Endothelial cell of umbilical vein (primary cell): ENCODE data around the gene KCNH4. TPM values are rescaled to one million over a fixed set of nuclear protein-coding genes. Genes with fewer than 3 reads are reported as not detected.

Experiments
- BruUV-seq: library from RNA; stranded (reverse); fragments of 400-500 nt; replicated peaks from 2 replicates; lab custom pipeline; 2021; lab: Mats Ljungman, UMichigan
- CTCF ChIA-PET: fragments of 300-600, 350-600 bp; sonication (Branson Sonifier 250); formaldehyde crosslinking; loops from one replicate; lab custom pipeline; 2021; ENCODE audit warnings: antibody characterized with exemption, inconsistent platforms; lab: Charles Lee
- POLR2A ChIA-PET: fragments of 300-600, 350-600 bp; sonication (Branson Sonifier 250); formaldehyde crosslinking; loops from one replicate; lab custom pipeline; 2021; ENCODE audit warnings: antibody characterized with exemption, inconsistent platforms; lab: Charles Lee
- DNase-seq: peaks from one replicate; pipeline ENCODE4 v3.0.0-alpha.2; 2011; ENCODE audit warnings: low read depth, low spot score
- FAIRE-seq: peaks from 2 replicates; lab custom pipeline; 2011; peaks lifted over from hg19 to GRCh38; lab: Jason Lieb, UNC
- H2AFZ ChIP-seq: 2 replicates; pipeline ENCODE4 v1.6.0; 2012; ENCODE audit warnings: low read depth, low read length, control low read depth, inconsistent platforms
- H3K27ac ChIP-seq: 2 replicates; pipeline ENCODE4 v1.5.1; 2011; ENCODE audit warnings: low read depth, mild to moderate bottlenecking, control low read depth, low read length, moderate library complexity; ENCODE audit not compliant: insufficient read depth
- H3K27me3 ChIP-seq, 2 experiments: 2 replicates each; pipeline versions ENCODE4 v1.6.0 to v1.6.1; 2011; ENCODE audit warnings: low read length in 2 of 2, mixed read lengths in 1 of 2; ENCODE audit not compliant: control insufficient read depth in 2 of 2, insufficient read depth in 2 of 2
- H3K36me3 ChIP-seq, 2 experiments: 2 replicates in 1 of 2; 3 replicates in 1 of 2; pipeline ENCODE4 v1.5.1; 2011; ENCODE audit warnings: low read length in 2 of 2, mild to moderate bottlenecking in 1 of 2, moderate library complexity in 1 of 2; ENCODE audit not compliant: control insufficient read depth in 2 of 2, insufficient read depth in 2 of 2; ENCODE audit errors: extremely low read depth in 1 of 2
- H3K4me1 ChIP-seq: 3 replicates; pipeline ENCODE4 v1.5.1; 2011; ENCODE audit warnings: mild to moderate bottlenecking, low read length; ENCODE audit not compliant: control insufficient read depth, insufficient read depth; ENCODE audit errors: extremely low read depth
- H3K4me2 ChIP-seq: 2 replicates; pipeline ENCODE4 v1.6.1; 2011; ENCODE audit warnings: low read length, control low read depth, mixed read lengths; ENCODE audit not compliant: insufficient read depth
- H3K4me3 ChIP-seq, 3 experiments: fragments of 200-600 bp in 1 of 3; sonication (generic), shearing (Covaris generic) in 1 of 3; replicated peaks in 1 of 3; 2 replicates each; pipeline ENCODE4 v1.5.1; 2011 to 2016; ENCODE audit warnings: control low read depth in 3 of 3, low read length in 3 of 3, mild to moderate bottlenecking in 2 of 3, inconsistent platforms in 1 of 3, low read depth in 1 of 3, moderate library complexity in 1 of 3; ENCODE audit not compliant: insufficient read depth in 1 of 3
- H3K79me2 ChIP-seq: 2 replicates; pipeline ENCODE4 v1.6.0; 2012; ENCODE audit warnings: low read length, inconsistent platforms; ENCODE audit not compliant: control insufficient read depth, insufficient read depth
- H3K9ac ChIP-seq: replicated peaks from 2 replicates; pipeline ENCODE3; 2011; ENCODE audit warnings: low read length, control low read depth; ENCODE audit not compliant: insufficient read depth; ENCODE audit errors: extremely low read depth
- H3K9me1 ChIP-seq: replicated peaks from 3 replicates; pipeline ENCODE4 v1.6.0; 2011; ENCODE audit warnings: mild to moderate bottlenecking, low read length; ENCODE audit not compliant: control insufficient read depth, insufficient read depth; ENCODE audit errors: extremely low read depth
- H3K9me3 ChIP-seq: replicated peaks from 2 replicates; pipeline ENCODE4 v1.5.1; 2012; ENCODE audit warnings: low read length, inconsistent platforms; ENCODE audit not compliant: control insufficient read depth, insufficient read depth
- H4K20me1 ChIP-seq: replicated peaks from 2 replicates; pipeline ENCODE3; 2011; ENCODE audit warnings: mild to moderate bottlenecking, low read length; ENCODE audit not compliant: control insufficient read depth, insufficient read depth; ENCODE audit errors: extremely low read depth
- EZH2 ChIP-seq: IDR thresholded peaks from 2 replicates; pipeline ENCODE4 v1.6.1; 2012; ENCODE audit warnings: borderline replicate concordance, low read depth, mild to moderate bottlenecking, moderate library complexity, low read length, inconsistent platforms; ENCODE audit not compliant: severe bottlenecking
- FOS ChIP-seq: IDR thresholded peaks from 2 replicates; pipeline ENCODE4 v1.6.1; 2011; ENCODE audit warnings: mild to moderate bottlenecking, low read length, moderate library complexity, borderline replicate concordance; ENCODE audit not compliant: insufficient read depth
- GATA2 ChIP-seq: IDR thresholded peaks from 2 replicates; pipeline ENCODE4 v1.7.0; 2011; ENCODE audit warnings: low read depth, mild to moderate bottlenecking, moderate library complexity, mixed read lengths, low read length; ENCODE audit not compliant: insufficient read length, insufficient read depth
- JUN ChIP-seq: IDR thresholded peaks from 2 replicates; pipeline ENCODE4 v1.6.1; 2011; ENCODE audit warnings: borderline replicate concordance, low read depth; ENCODE audit not compliant: insufficient read length, insufficient read depth
- MYC ChIP-seq: IDR thresholded peaks from one replicate; pipeline ENCODE4 v1.6.1; 2011; ENCODE audit warnings: mild to moderate bottlenecking, low read depth, low read length
- POLR2A ChIP-seq: IDR thresholded peaks from 2 replicates; pipeline ENCODE4 v1.6.1; 2012; ENCODE audit warnings: low read depth, mild to moderate bottlenecking, control low read depth, low read length
- POLR2AphosphoS5 ChIP-seq: IDR thresholded peaks from 2 replicates; pipeline ENCODE4 v1.6.1; 2012; ENCODE audit warnings: low read depth, mild to moderate bottlenecking, control low read depth, low read length, moderate library complexity; ENCODE audit not compliant: insufficient read depth
- dilution Hi-C: fragments of 300-500 bp; cut with MboI; formaldehyde crosslinking; loops from one replicate; pipeline ENCODE4 v1.15.0; 2019; ENCODE audit warnings: low sequenced_read_pairs; ENCODE audit not compliant: extremely low pct_ligation_motif_present
- intact Hi-C: fragments of 100-400 bp; cut with micrococcal nuclease; formaldehyde crosslinking; loops from one replicate; pipeline ENCODE4 v1.10.0; 2022
- polyA plus RNA-seq, 4 experiments: library from polyadenylated mRNA; depleted of rRNA in 3 of 4; stranded (reverse) in 3 of 4; unstranded in 1 of 4; fragments of >200 nt; gene quantifications; 2 replicates each; pipeline versions ENCODE4 v1.2.1 to v1.2.3, GENCODE V29; 2011 to 2012; ENCODE audit warnings: missing spikeins in 1 of 4
- total RNA-seq: library from RNA; stranded (reverse); gene quantifications from 2 replicates; pipeline ENCODE4 v1.2.3, GENCODE V29; 2021
- TF ChIP-seq, protein P1 (sequence below): IDR thresholded peaks from 2 replicates; pipeline ENCODE4 v1.6.1; 2011; ENCODE audit not compliant: insufficient read depth, insufficient read length
- TF ChIP-seq, protein P2 (sequence below), 2 donors: IDR thresholded peaks; 1 replicate in 1 of 2; 2 replicates in 1 of 2; pipeline ENCODE4 v1.5.1; 2011; ENCODE audit warnings: low read length in 2 of 2, mild to moderate bottlenecking in 2 of 2, moderate library complexity in 2 of 2, control low read depth in 1 of 2, inconsistent platforms in 1 of 2, low read depth in 1 of 2; ENCODE audit not compliant: insufficient read depth in 1 of 2; ENCODE audit errors: extremely low read depth in 1 of 2

KCNH4 gene
- total and polyA plus RNA-seq, 2 donors (not counting 3 experiments of a cell fraction or from before 2014, with no cell fraction given), result 0.11 TPM

- TF ChIP-seq GATA2, result no peak
- TF ChIP-seq, protein P1, sequence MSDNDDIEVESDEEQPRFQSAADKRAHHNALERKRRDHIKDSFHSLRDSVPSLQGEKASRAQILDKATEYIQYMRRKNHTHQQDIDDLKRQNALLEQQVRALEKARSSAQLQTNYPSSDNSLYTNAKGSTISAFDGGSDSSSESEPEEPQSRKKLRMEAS, result no peak
- no peak for TF ChIP-seq FOS
- no peak for TF ChIP-seq MYC
- TF ChIP-seq EZH2, result no peak
- no peak for TF ChIP-seq POLR2AphosphoS5
- TF ChIP-seq JUN, result no peak
- TF ChIP-seq, protein P2, sequence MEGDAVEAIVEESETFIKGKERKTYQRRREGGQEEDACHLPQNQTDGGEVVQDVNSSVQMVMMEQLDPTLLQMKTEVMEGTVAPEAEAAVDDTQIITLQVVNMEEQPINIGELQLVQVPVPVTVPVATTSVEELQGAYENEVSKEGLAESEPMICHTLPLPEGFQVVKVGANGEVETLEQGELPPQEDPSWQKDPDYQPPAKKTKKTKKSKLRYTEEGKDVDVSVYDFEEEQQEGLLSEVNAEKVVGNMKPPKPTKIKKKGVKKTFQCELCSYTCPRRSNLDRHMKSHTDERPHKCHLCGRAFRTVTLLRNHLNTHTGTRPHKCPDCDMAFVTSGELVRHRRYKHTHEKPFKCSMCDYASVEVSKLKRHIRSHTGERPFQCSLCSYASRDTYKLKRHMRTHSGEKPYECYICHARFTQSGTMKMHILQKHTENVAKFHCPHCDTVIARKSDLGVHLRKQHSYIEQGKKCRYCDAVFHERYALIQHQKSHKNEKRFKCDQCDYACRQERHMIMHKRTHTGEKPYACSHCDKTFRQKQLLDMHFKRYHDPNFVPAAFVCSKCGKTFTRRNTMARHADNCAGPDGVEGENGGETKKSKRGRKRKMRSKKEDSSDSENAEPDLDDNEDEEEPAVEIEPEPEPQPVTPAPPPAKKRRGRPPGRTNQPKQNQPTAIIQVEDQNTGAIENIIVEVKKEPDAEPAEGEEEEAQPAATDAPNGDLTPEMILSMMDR (IDR thresholded peaks at IDR 0.05; ENCODE audit: extremely low read depth in 1 of 2, insufficient read depth in 1 of 2, low read depth in 1 of 2, low read length in 2 of 2), result no peak
- no peak for TF ChIP-seq POLR2A
- H3K27me3 ChIP-seq, result peaks cover 9 to 13% of the 10 kb centered on the region in 2 experiments
- H3K27ac ChIP-seq, result no peak overlapping the region
- no peaks in the 10 kb centered on the region for H3K9me3 ChIP-seq
- H3K4me3 ChIP-seq, result no peak overlapping the region
- dilution Hi-C loops (no loop called here), intact Hi-C loops (loop anchor here (1.0 to 5.0 kb wide), 4 partner anchors 61 to 219 kb away; partner anchors contain the start of gene KAT2A)
- H3K9me1 ChIP-seq, result no peaks in the 10 kb centered on the region
- no peak overlapping the region for H2AFZ ChIP-seq
- no peaks in the 10 kb centered on the region for H3K79me2 ChIP-seq
- H3K4me1 ChIP-seq, result peaks cover 14% of the 10 kb centered on the region
- BruUV-seq, result no TSS peak
- H4K20me1 ChIP-seq, result no peaks in the 10 kb centered on the region
- H3K4me2 ChIP-seq, result no peak overlapping the region
- H3K36me3 ChIP-seq, result no peaks in the 10 kb centered on the region
- FAIRE-seq (no peak), DNase-seq (no peak)
- POLR2A ChIA-PET, result no interaction called here
- no peak overlapping the region for H3K9ac ChIP-seq
- CTCF ChIA-PET, result interaction anchor here (0.6 to 5.6 kb wide), 28 partner anchors 12 to 313 kb away, joined by 3 to 52 read pairs (median 4); partner anchors contain the start of gene KAT2A
Observed at GRCh38 chr17:42181851-42182207, 887 bp upstream of the KCNH4 start.
